ENCODE measurements around the gene ENDOV. TPM values are rescaled to one million over a fixed set of nuclear protein-coding genes. Genes with fewer than 3 reads are reported as not detected.

Gene ENDOV
- total RNA-seq, 1 experiment from 2014 or later: 45.6 TPM

DNA sequence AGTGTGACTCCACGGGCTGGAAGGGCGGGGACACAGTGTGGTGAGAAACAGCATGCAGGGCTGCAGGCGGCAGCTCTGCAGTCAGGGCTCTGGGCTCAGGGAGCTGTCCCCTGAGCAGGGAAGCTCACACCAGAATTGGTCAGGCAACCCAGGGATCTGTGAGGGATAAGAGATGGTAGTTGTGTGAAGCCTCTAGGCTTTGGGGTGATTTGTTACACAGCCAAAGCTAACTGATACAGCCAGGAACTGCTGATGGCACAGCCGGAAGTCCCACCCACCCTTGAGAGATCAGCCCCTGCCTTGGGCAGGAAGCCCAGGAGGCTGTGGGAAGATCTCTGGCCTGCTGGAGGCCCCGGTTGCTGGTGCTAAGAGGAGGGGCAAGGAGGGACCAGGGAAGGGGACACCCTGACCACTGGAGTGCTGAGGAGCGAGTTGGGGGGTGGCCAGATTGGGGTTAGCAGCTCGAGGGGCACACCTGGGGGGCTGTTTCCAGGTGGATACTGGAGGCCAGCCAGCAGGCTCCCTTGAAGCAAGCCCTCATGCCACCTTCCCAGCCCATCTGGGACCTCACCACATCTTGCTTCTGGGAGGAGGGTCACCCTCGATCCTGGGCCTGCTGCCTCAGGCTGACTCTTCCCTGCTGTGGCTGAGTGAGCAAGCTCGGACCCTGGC lies 36.3 kb downstream of the ENDOV start:
- H3K27ac ChIP-seq (ENCODE audit: low read depth, low read length): no peak overlapping the region
- BruUV-seq (replicated peaks): no TSS peak
- TF ChIP-seq, protein P1, sequence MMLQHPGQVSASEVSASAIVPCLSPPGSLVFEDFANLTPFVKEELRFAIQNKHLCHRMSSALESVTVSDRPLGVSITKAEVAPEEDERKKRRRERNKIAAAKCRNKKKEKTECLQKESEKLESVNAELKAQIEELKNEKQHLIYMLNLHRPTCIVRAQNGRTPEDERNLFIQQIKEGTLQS (IDR thresholded peaks at IDR 0.05): no peak
- TF ChIP-seq YY1 (IDR thresholded peaks at IDR 0.05; ENCODE audit: extremely low read depth, insufficient replicate concordance, low read depth, low read length) (no peak), EZH2 (IDR thresholded peaks at IDR 0.05) (no peak), POLR2A (IDR thresholded peaks at IDR 0.05; ENCODE audit: borderline replicate concordance, extremely low read depth, insufficient read depth, insufficient read length) (no peak), TCF7L2 (IDR thresholded peaks at IDR 0.05; ENCODE audit: borderline replicate concordance, extremely low read depth, insufficient read depth, insufficient read length) (no peak), ZFX (IDR thresholded peaks at IDR 0.05) (no peak), RAD21 (IDR thresholded peaks at IDR 0.05; ENCODE audit: low read depth) (no peak), SP1 (IDR thresholded peaks at IDR 0.05; ENCODE audit: low read depth) (no peak), CBX3 (IDR thresholded peaks at IDR 0.05; ENCODE audit: low read depth) (no peak)
- TF ChIP-seq, protein P2, sequence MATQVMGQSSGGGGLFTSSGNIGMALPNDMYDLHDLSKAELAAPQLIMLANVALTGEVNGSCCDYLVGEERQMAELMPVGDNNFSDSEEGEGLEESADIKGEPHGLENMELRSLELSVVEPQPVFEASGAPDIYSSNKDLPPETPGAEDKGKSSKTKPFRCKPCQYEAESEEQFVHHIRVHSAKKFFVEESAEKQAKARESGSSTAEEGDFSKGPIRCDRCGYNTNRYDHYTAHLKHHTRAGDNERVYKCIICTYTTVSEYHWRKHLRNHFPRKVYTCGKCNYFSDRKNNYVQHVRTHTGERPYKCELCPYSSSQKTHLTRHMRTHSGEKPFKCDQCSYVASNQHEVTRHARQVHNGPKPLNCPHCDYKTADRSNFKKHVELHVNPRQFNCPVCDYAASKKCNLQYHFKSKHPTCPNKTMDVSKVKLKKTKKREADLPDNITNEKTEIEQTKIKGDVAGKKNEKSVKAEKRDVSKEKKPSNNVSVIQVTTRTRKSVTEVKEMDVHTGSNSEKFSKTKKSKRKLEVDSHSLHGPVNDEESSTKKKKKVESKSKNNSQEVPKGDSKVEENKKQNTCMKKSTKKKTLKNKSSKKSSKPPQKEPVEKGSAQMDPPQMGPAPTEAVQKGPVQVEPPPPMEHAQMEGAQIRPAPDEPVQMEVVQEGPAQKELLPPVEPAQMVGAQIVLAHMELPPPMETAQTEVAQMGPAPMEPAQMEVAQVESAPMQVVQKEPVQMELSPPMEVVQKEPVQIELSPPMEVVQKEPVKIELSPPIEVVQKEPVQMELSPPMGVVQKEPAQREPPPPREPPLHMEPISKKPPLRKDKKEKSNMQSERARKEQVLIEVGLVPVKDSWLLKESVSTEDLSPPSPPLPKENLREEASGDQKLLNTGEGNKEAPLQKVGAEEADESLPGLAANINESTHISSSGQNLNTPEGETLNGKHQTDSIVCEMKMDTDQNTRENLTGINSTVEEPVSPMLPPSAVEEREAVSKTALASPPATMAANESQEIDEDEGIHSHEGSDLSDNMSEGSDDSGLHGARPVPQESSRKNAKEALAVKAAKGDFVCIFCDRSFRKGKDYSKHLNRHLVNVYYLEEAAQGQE (IDR thresholded peaks at IDR 0.05; ENCODE audit: low read depth): no peak
- H3K9ac ChIP-seq (ENCODE audit: low read length): no peak overlapping the region
- no peaks in the 10 kb centered on the region for H4K20me1 ChIP-seq (ENCODE audit: insufficient read depth)
- H3K4me1 ChIP-seq (ENCODE audit: control insufficient read depth in 1 of 2, insufficient read depth in 2 of 2, low read length in 2 of 2): peaks cover 11 to 38% of the 10 kb centered on the region in 2 experiments; a peak in 3 of 4 replicates
- POLR2A ChIA-PET: no interaction called here
- no peaks in the 10 kb centered on the region for H3K9me3 ChIP-seq (ENCODE audit: control insufficient read depth in 1 of 2, insufficient read depth in 1 of 2, low read depth in 1 of 2, low read length in 2 of 2)
- no peak overlapping the region for H3K4me3 ChIP-seq (replicated peaks in 1 of 2; ENCODE audit: low read depth in 1 of 2, low read length in 2 of 2)
- H3K4me2 ChIP-seq (ENCODE audit: low read length): no peak overlapping the region
- ATAC-seq (no peak), DNase-seq (ENCODE audit: low read depth, low spot score) (no peak)
- RAD21 ChIA-PET (ENCODE audit: low non-redundant PET in 1 of 2, low total read pairs in 2 of 2, uncharacterized antibody in 2 of 2, unreplicated experiment in 2 of 2): no interaction called here
- H2AFZ ChIP-seq (ENCODE audit: low read depth, low read length, poor library complexity, severe bottlenecking): no peak overlapping the region
- H3K27me3 ChIP-seq (ENCODE audit: insufficient read depth, low read length): no peaks in the 10 kb centered on the region; the same call in 1 of the 2 replicates
- H3K79me2 ChIP-seq (ENCODE audit: insufficient read depth, low read length): no peaks in the 10 kb centered on the region
- no peaks in the 10 kb centered on the region for H3K36me3 ChIP-seq (ENCODE audit: control insufficient read depth in 1 of 2, insufficient read depth in 2 of 2, low read length in 2 of 2)
- CTCF ChIA-PET: no interaction called here
- no peaks in the 10 kb centered on the region for H3K9me2 ChIP-seq (ENCODE audit: insufficient read depth)
- intact Hi-C loops (cut with micrococcal nuclease): loop anchor here (10.0 kb wide), 2 partner anchors 124 to 444 kb away; no protein-coding TSS in a partner anchor

All from HCT116 (cell line).